HEK293 (cell line): ENCODE results near the gene VRTN.

ENCODE experiments used
- CTCF ChIA-PET: fragments of 350-600 bp; formaldehyde crosslinking; extraction: SDS; loops from one replicate; lab custom pipeline; 2021; ENCODE audit warnings: antibody characterized with exemption; lab: Yijun Ruan, JAX
- POLR2A ChIA-PET: fragments of 300-600 bp; formaldehyde crosslinking; extraction: SDS; loops from one replicate; lab custom pipeline; 2020; ENCODE audit warnings: antibody characterized with exemption, inconsistent platforms; lab: Yijun Ruan, JAX
- H3K27ac ChIP-seq: fragments of 200-500 bp; sonication (Bioruptor generic); 2 replicates; pipeline ENCODE4 v1.5.1; 2014; ENCODE audit warnings: low read depth, low read length, control low read depth, inconsistent platforms; ENCODE audit errors: extremely low read depth
- H3K36me3 ChIP-seq, 2 experiments: fragments of 200-500 bp in 1 of 2; sonication (Bioruptor generic) in 1 of 2; 1 replicate in 1 of 2; 2 replicates in 1 of 2; pipeline ENCODE4 v1.5.1; 2014 to 2017; ENCODE audit warnings: inconsistent platforms in 2 of 2, low read length in 2 of 2; ENCODE audit not compliant: control insufficient read depth in 2 of 2, insufficient read depth in 1 of 2
- H3K4me1 ChIP-seq: fragments of 200-500 bp; sonication (Bioruptor generic); 2 replicates; pipeline ENCODE4 v1.5.1; 2014; ENCODE audit warnings: mild to moderate bottlenecking, low read length, inconsistent platforms; ENCODE audit not compliant: control insufficient read depth, insufficient read depth
- H3K4me3 ChIP-seq: 2 replicates; pipeline ENCODE4 v1.5.1; 2011; ENCODE audit warnings: low read depth, mild to moderate bottlenecking, control low read depth, low read length, moderate library complexity
- H3K9me3 ChIP-seq: fragments of 200-500 bp; sonication (Bioruptor generic); 2 replicates; pipeline ENCODE4 v1.5.1; 2014; ENCODE audit warnings: low read depth, low read length, inconsistent platforms; ENCODE audit not compliant: control insufficient read depth, insufficient read depth
- BCL11A ChIP-seq: fragments of 450-650 bp; formaldehyde crosslinking; IDR thresholded peaks from 2 replicates; pipeline ENCODE4 v1.5.1; 2016; ENCODE audit warnings: low read depth, missing biosample characterization, missing genetic modification characterization
- KLF8 ChIP-seq: fragments of 450-650 bp; formaldehyde crosslinking; IDR thresholded peaks from 2 replicates; pipeline ENCODE4 v1.5.1; 2016; ENCODE audit warnings: missing biosample characterization, missing genetic modification characterization
- SP3 ChIP-seq: fragments of 450-650 bp; formaldehyde crosslinking; IDR thresholded peaks from 2 replicates; pipeline ENCODE4 v1.5.1; 2016; ENCODE audit warnings: missing biosample characterization, missing genetic modification characterization
- SP7 ChIP-seq: fragments of 450-650 bp; formaldehyde crosslinking; IDR thresholded peaks from 2 replicates; pipeline ENCODE4 v1.5.1; 2016; ENCODE audit warnings: missing biosample characterization, missing genetic modification characterization
- ZNF112 ChIP-seq: fragments of 450-650 bp; formaldehyde crosslinking; IDR thresholded peaks from 2 replicates; pipeline ENCODE4 v1.5.0; 2017; ENCODE audit warnings: missing biosample characterization, missing genetic modification characterization
- ZNF132 ChIP-seq: fragments of 450-650 bp; formaldehyde crosslinking; IDR thresholded peaks from 2 replicates; pipeline ENCODE4 v1.5.1; 2017; ENCODE audit warnings: missing biosample characterization, missing genetic modification characterization, borderline replicate concordance
- ZNF175 ChIP-seq: fragments of 450-650 bp; formaldehyde crosslinking; IDR thresholded peaks from 2 replicates; pipeline ENCODE4 v1.5.1; 2016; ENCODE audit warnings: missing biosample characterization, missing genetic modification characterization
- ZNF211 ChIP-seq: fragments of 450-650 bp; formaldehyde crosslinking; IDR thresholded peaks from 2 replicates; pipeline ENCODE4 v1.5.1; 2016; ENCODE audit warnings: low read depth, missing biosample characterization, missing genetic modification characterization
- ZNF311 ChIP-seq: fragments of 450-650 bp; formaldehyde crosslinking; IDR thresholded peaks from 2 replicates; pipeline ENCODE4 v1.5.1; 2017; ENCODE audit warnings: missing biosample characterization, missing genetic modification characterization, borderline replicate concordance
- ZNF394 ChIP-seq: fragments of 450-650 bp; formaldehyde crosslinking; IDR thresholded peaks from 2 replicates; pipeline ENCODE4 v1.5.1; 2016; ENCODE audit warnings: missing biosample characterization, missing genetic modification characterization, mild to moderate bottlenecking, moderate library complexity, borderline replicate concordance
- ZNF514 ChIP-seq: fragments of 450-650 bp; formaldehyde crosslinking; IDR thresholded peaks from 2 replicates; pipeline ENCODE4 v1.5.1; 2016; ENCODE audit warnings: missing biosample characterization, missing genetic modification characterization
- ZNF555 ChIP-seq: fragments of 450-650 bp; formaldehyde crosslinking; conservative IDR thresholded peaks from 2 replicates; pipeline ENCODE4 v1.5.1; 2017; ENCODE audit warnings: missing biosample characterization, mild to moderate bottlenecking, missing genetic modification characterization, inconsistent platforms
- ZNF623 ChIP-seq: fragments of 450-650 bp; formaldehyde crosslinking; IDR thresholded peaks from 2 replicates; pipeline ENCODE4 v1.5.1; 2016; ENCODE audit warnings: missing biosample characterization, missing genetic modification characterization
- ZNF747 ChIP-seq: fragments of 450-650 bp; formaldehyde crosslinking; IDR thresholded peaks from 2 replicates; pipeline ENCODE4 v1.5.1; 2016; ENCODE audit warnings: missing biosample characterization, missing genetic modification characterization
- ZNF76 ChIP-seq: fragments of 450-650 bp; formaldehyde crosslinking; IDR thresholded peaks from 2 replicates; pipeline ENCODE4; 2016; ENCODE audit warnings: low read depth, missing biosample characterization, missing genetic modification characterization, borderline replicate concordance
- ZNF776 ChIP-seq: fragments of 450-650 bp; formaldehyde crosslinking; IDR thresholded peaks from 2 replicates; pipeline ENCODE4 v1.5.0; 2017; ENCODE audit warnings: missing biosample characterization, missing genetic modification characterization, borderline replicate concordance
- ZNF777 ChIP-seq: fragments of 450-650 bp; formaldehyde crosslinking; IDR thresholded peaks from 2 replicates; pipeline ENCODE4 v1.5.1; 2017; ENCODE audit warnings: missing biosample characterization, missing genetic modification characterization, borderline replicate concordance
- ZNF837 ChIP-seq: fragments of 450-650 bp; formaldehyde crosslinking; IDR thresholded peaks from 2 replicates; pipeline ENCODE4 v1.5.1; 2016; ENCODE audit warnings: missing biosample characterization, missing genetic modification characterization
- TF ChIP-seq, protein P1 (sequence below): fragments of 450-650 bp; formaldehyde crosslinking; IDR thresholded peaks from 2 replicates; pipeline ENCODE4 v1.5.1; 2016; ENCODE audit warnings: missing biosample characterization, missing genetic modification characterization
- TF ChIP-seq, protein P2 (sequence below): fragments of 450-650 bp; formaldehyde crosslinking; IDR thresholded peaks from 2 replicates; pipeline ENCODE4 v1.5.1; 2016; ENCODE audit warnings: missing biosample characterization, missing genetic modification characterization
- TF ChIP-seq, protein P3 (sequence below): fragments of 450-650 bp; formaldehyde crosslinking; IDR thresholded peaks from 2 replicates; pipeline ENCODE4 v1.5.1; 2017; ENCODE audit warnings: missing biosample characterization, missing genetic modification characterization

The VRTN gene

DNA sequence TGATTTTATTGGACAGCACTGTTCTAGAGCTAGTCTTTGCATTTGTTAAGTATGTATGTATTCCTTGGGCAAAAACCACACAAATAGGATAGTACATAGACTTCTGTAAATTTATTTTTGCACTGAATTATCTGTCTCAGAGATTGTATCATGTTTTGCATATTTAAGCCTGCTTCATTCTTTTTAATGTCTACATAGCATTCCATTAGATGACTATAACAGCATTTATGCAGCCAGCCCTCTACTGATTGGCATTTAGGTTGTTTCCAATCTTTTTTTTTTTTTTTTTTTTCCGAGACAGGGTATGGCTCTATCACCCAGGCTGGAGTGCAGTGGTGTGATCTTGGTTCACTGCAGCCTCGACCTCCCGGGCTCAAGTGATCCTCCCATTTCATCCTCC lies 43.2 kb downstream of the VRTN start (continued):
- TF ChIP-seq ZNF776 (no peak), ZNF311 (tag by site-specific recombination) (no peak)

DNA sequence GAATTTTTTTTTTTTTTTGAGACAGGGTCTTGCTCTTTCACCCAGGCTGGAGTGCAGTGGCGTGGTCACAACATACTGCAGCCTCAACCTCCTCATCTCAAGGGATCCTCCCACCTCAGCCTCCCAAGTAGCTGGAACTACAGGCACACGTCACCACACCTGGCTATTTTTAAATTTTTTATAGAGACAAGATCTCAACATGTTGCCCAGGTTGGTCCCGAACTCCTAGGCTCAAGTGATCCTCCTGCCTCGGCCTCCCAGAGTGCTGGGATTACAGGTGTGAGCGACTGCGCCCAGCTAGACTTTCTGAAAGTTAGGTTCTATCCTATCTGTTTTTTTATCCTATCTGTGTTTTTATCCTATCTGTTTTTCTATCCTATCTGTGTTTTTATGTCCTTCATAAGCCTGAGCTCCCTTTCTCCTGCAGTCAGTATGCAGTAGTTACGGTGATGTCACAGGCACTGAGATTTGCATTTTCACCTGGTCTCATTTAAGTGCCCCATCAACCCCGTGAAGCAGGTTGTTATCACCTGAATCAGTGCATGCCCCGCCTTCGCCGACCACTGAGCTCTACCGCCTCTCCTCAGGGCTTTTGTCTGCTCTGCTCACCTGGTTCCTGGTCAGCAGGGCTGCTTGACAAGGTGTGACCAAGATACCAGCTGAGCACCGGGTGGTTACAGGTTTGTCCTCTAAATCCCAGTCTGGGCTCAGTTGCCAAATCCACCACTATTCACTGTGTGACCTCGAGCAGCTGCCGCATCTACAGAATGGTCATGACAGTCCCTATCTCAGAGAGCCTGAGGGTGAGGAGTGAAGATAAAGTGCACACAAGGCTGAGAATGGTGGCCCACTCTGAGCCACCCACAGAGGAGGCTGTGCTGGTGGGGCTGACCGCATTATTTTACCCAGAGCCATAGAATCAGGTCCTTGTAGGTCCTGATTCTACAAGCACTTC lies 44.6 kb downstream of the VRTN start:
- TF ChIP-seq ZNF747 (tag by site-specific recombination) = no peak
- TF ChIP-seq ZNF777 (tag by site-specific recombination) = no peak
- no peak for TF ChIP-seq ZNF394 (tag by site-specific recombination)
- TF ChIP-seq, protein P1, sequence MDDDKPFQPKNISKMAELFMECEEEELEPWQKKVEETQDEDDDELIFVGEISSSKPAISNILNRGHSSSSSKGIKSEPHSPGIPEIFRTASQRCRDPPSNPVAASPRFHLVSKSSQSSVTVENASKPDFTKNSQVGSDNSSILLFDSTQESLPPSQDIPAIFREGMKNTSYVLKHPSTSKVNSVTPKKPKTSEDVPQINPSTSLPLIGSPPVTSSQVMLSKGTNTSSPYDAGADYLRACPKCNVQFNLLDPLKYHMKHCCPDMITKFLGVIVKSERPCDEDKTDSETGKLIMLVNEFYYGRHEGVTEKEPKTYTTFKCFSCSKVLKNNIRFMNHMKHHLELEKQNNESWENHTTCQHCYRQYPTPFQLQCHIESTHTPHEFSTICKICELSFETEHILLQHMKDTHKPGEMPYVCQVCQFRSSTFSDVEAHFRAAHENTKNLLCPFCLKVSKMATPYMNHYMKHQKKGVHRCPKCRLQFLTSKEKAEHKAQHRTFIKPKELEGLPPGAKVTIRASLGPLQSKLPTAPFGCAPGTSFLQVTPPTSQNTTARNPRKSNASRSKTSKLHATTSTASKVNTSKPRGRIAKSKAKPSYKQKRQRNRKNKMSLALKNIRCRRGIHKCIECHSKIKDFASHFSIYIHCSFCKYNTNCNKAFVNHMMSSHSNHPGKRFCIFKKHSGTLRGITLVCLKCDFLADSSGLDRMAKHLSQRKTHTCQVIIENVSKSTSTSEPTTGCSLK (tag by site-specific recombination) = no peak
- TF ChIP-seq ZNF112 (tag by site-specific recombination) = no peak
- TF ChIP-seq, protein P2, sequence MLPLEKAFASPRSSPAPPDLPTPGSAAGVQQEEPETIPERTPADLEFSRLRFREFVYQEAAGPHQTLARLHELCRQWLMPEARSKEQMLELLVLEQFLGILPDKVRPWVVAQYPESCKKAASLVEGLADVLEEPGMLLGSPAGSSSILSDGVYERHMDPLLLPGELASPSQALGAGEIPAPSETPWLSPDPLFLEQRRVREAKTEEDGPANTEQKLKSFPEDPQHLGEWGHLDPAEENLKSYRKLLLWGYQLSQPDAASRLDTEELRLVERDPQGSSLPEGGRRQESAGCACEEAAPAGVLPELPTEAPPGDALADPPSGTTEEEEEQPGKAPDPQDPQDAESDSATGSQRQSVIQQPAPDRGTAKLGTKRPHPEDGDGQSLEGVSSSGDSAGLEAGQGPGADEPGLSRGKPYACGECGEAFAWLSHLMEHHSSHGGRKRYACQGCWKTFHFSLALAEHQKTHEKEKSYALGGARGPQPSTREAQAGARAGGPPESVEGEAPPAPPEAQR (tag by site-specific recombination) = no peak
- TF ChIP-seq ZNF514 = no peak
- no peak for TF ChIP-seq SP3 (tag by site-specific recombination)
- TF ChIP-seq SP7 (tag by site-specific recombination) = no peak
- no peak for TF ChIP-seq KLF8 (tag by site-specific recombination)
- no peak for TF ChIP-seq ZNF132 (tag by site-specific recombination)
- TF ChIP-seq, protein P3, sequence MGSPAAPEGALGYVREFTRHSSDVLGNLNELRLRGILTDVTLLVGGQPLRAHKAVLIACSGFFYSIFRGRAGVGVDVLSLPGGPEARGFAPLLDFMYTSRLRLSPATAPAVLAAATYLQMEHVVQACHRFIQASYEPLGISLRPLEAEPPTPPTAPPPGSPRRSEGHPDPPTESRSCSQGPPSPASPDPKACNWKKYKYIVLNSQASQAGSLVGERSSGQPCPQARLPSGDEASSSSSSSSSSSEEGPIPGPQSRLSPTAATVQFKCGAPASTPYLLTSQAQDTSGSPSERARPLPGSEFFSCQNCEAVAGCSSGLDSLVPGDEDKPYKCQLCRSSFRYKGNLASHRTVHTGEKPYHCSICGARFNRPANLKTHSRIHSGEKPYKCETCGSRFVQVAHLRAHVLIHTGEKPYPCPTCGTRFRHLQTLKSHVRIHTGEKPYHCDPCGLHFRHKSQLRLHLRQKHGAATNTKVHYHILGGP (tag by site-specific recombination) = no peak
- TF ChIP-seq BCL11A (tag by site-specific recombination) = no peak
- no peak for TF ChIP-seq ZNF623
- TF ChIP-seq ZNF175 (tag by site-specific recombination) = no peak
- no peak for TF ChIP-seq ZNF76 (tag by site-specific recombination)
- TF ChIP-seq ZNF555 (tag by site-specific recombination) = no peak
- no peak for TF ChIP-seq ZNF837
- TF ChIP-seq ZNF211 (tag by site-specific recombination) = no peak
- Histone ChIP-seq H3K9me3 (no peaks in the 10 kb centered on the region), H3K27ac (no peak overlapping the region), H3K4me3 (no peak overlapping the region), H3K36me3 (no peaks in the 10 kb centered on the region), H3K4me1 (no peaks in the 10 kb centered on the region)
- ChIA-PET POLR2A (interaction anchor here (0.9 kb wide), 1 partner anchor 100 kb away, joined by 4 read pairs; the partner anchor contains the start of genes ISCA2 and NPC2), CTCF (interaction anchor here (1.2 kb wide), 1 partner anchor 30 kb away, joined by 5 read pairs; no protein-coding TSS in a partner anchor)
